ENCODE results near the gene CLCF1.

GRCh38 chr11:67405688-67406339 is 32.4 kb upstream of the CLCF1 start:
- no peak for TF ChIP-seq EZH2phosphoT487 (IDR thresholded peaks at IDR 0.05; ENCODE audit: borderline replicate concordance, low read length)
- TF ChIP-seq, protein P1, sequence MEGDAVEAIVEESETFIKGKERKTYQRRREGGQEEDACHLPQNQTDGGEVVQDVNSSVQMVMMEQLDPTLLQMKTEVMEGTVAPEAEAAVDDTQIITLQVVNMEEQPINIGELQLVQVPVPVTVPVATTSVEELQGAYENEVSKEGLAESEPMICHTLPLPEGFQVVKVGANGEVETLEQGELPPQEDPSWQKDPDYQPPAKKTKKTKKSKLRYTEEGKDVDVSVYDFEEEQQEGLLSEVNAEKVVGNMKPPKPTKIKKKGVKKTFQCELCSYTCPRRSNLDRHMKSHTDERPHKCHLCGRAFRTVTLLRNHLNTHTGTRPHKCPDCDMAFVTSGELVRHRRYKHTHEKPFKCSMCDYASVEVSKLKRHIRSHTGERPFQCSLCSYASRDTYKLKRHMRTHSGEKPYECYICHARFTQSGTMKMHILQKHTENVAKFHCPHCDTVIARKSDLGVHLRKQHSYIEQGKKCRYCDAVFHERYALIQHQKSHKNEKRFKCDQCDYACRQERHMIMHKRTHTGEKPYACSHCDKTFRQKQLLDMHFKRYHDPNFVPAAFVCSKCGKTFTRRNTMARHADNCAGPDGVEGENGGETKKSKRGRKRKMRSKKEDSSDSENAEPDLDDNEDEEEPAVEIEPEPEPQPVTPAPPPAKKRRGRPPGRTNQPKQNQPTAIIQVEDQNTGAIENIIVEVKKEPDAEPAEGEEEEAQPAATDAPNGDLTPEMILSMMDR (IDR thresholded peaks at IDR 0.05; ENCODE audit: low read depth, low read length, poor library complexity, severe bottlenecking), result no peak
